CMK (cell line): ENCODE results near the gene CTNNA1.
"Not testable (repeated sequence)": the region's sequence is repeated elsewhere in the genome, so short reads cannot be mapped to it uniquely, and the experiment has no call there.

ENCODE experiments used
- DNase-seq: peaks from one replicate; pipeline ENCODE4 v3.0.0-alpha.2; 2010; ENCODE audit warnings: low read depth

Gene CTNNA1

GRCh38 chr5:138752951-138753793 is at the start of gene CTNNA1:
Gene CTNNA1 (plus strand): TSS chr5:138753425. CDS start chr5:138781925, 28,500 bp downstream.
- DNase-seq: no peak

GRCh38 chr5:138703777-138704176 is 49.4 kb upstream of the CTNNA1 start:
- not testable (repeated sequence) for DNase-seq

GRCh38 chr5:138705007-138705406 is 48.2 kb upstream of the CTNNA1 start:
- DNase-seq: no peak

GRCh38 chr5:138705567-138705966 is 47.7 kb upstream of the CTNNA1 start:
- no peak for DNase-seq

- DNase-seq: no peak
Measured at GRCh38 chr5:138706655-138707480, 46.4 kb upstream of the CTNNA1 start.

GRCh38 chr5:138708791-138709190 is 44.4 kb upstream of the CTNNA1 start:
- no peak for DNase-seq

GRCh38 chr5:138709202-138709601 is 44.0 kb upstream of the CTNNA1 start:
- no peak for DNase-seq

GRCh38 chr5:138711087-138711486 is 42.1 kb upstream of the CTNNA1 start:
- DNase-seq: no peak

GRCh38 chr5:138711811-138712210 is 41.4 kb upstream of the CTNNA1 start:
- no peak for DNase-seq

GRCh38 chr5:138712324-138712723 is 40.9 kb upstream of the CTNNA1 start:
- no peak for DNase-seq

- DNase-seq: no peak
Measured at GRCh38 chr5:138712791-138713190, 40.4 kb upstream of the CTNNA1 start.

- no peak for DNase-seq
Measured at GRCh38 chr5:138713247-138713646, 40.0 kb upstream of the CTNNA1 start.

GRCh38 chr5:138714694-138715093 is 38.5 kb upstream of the CTNNA1 start:
- no peak for DNase-seq

GRCh38 chr5:138715931-138716432 is 37.2 kb upstream of the CTNNA1 start:
- not testable (repeated sequence) for DNase-seq

GRCh38 chr5:138716456-138716924 is 36.7 kb upstream of the CTNNA1 start:
- DNase-seq: no peak

- no peak for DNase-seq
Measured at GRCh38 chr5:138717399-138717798, 35.8 kb upstream of the CTNNA1 start.

- DNase-seq: no peak
Measured at GRCh38 chr5:138719811-138720210, 33.4 kb upstream of the CTNNA1 start.

- no peak for DNase-seq
Measured at GRCh38 chr5:138720840-138721239, 32.4 kb upstream of the CTNNA1 start.

- DNase-seq: no peak
Measured at GRCh38 chr5:138721979-138722378, 31.2 kb upstream of the CTNNA1 start.

- DNase-seq: no peak
Measured at GRCh38 chr5:138722544-138723177, 30.6 kb upstream of the CTNNA1 start.

GRCh38 chr5:138724470-138725146 is 28.6 kb upstream of the CTNNA1 start:
- DNase-seq: no peak
